Activated effector memory CD4-positive, alpha-beta T cell treated with Interleukin-2 at 50 U/mL for 16 hours (primary cell): Measurements from ENCODE around the gene HPSE2.
"Not testable (repeated sequence)": the region's sequence is repeated elsewhere in the genome, so short reads cannot be mapped to it uniquely, and the experiment has no call there.

Experiments
- DNase-seq: peaks from one replicate; pipeline ENCODE4 v3.0.0-alpha.2; 2020

HPSE2 gene

DNA sequence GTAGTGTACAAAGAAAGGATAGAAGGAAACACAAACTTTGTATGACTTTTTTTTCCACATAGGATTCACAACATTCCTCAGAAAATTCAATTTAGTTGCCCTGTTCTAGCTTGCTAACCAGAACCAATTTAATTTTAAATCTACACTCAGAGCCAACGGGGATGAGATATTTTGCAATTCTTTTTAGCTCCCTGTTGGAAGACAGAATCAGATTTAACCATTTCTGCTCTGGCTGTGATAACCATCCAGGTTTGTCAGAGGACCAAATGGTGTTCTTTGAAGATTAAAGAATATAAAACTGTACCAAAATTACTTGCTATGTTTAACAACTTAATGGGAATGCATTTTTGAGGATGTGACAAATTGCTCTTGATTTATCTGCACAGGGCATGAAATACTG lies 319.7 kb downstream of the HPSE2 start:
- no peak for DNase-seq

DNA sequence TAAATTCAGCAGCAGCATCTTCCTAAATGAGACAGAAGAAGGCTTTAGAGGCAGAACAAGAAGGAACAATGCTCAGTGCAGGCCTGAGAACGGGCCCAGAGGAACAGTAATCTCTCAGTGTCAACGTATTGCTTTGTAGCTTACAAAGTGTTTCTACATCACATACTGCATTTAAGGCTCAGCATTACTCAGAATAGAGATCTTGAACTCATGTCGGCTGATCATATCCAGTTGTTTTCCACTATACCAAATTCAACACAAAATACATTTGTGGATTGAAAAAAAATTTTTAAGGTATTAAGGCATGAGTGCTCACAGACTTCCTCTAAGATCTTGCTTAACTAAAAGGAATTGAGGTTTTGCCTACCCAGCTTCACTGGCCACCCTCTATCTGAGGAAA lies 325.1 kb downstream of the HPSE2 start:
- DNase-seq, result no peak

DNA sequence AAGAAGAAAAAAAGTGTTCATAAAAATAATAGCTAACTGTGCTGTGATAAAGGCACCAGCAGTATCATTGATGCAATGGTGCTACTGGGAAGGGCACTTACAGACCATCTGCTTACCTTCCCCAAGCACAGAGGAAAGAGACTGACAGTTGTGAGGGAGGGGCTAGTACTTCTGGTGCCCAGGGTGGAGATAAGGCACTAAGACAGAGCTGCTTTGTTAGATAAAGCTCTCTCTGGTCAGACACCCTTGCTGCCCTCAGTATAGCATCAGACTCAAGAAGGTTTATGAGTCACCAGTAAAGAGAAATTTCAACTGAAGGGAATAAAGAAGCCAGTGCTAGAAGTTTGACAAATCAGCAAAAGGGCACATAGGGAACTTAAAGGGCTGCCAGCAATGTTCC lies 325.6 kb downstream of the HPSE2 start:
- DNase-seq, result no peak

DNA sequence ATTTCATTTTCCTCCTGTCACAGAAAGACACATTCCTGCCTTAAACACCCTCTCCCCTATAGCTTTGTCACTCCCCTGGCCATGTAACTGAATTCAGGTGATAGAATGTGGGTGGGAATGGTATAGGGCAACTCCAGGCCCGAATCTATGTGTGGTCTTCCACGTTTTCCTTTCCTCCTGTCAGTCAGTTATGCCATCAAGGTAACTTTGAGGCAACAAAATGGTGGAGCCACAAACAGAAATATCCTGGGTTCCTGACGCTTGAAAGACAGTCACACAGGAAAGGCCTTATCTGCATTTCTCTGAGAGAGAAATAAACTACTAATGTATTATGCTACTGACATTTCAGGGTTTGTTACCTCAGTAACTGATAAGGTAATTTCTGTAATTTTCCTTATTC lies 326.8 kb downstream of the HPSE2 start:
- no peak for DNase-seq

DNA sequence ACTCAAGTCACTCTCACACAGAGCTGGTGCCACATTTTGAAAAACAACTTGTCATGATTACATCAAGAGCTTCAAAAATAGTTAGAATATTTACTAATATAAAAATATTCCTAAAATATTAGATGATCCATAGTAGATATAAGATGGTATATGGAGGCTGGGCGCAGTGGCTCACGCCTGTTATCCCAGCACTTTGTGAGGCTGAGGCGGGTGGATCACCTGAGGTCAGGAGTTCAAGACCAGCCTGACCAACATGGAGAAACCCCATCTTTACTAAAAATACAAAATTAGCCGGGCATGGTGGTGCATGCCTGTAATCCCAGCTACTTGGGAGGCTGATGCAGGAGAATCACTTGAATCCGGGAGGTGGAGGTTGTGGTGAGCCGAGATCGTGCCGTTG lies 327.4 kb downstream of the HPSE2 start:
- not testable (repeated sequence) for DNase-seq

DNA sequence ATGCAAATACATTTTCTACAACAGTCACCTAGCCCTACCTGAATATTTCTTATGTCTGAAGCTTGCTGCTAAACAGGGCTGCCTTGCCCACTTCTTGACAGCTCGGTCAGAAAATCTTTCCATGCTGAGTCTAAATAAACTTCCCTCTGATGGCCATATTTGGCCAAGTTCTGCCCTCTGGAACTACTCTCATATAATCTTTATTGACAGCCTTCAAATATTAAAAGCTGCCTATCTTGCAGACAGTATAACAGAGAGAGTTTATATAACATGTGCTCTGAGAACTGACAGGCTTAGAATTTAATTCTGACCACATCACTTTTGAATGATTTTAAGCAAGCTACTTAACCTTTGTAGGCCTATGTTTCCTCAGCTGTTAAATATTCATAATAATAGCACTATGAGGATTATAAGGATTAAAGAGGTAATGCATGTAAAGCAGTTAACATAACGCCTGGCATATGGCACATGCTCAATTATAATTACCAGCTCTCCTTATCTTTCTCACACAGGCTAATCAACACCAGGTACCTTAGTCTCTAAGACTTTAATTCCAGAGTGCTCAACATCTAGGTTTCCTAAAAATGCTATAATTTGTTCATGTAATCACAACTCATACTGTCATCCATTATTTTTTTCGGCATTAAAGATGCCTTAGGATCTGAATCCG lies 334.1 kb downstream of the HPSE2 start:
- no peak for DNase-seq

DNA sequence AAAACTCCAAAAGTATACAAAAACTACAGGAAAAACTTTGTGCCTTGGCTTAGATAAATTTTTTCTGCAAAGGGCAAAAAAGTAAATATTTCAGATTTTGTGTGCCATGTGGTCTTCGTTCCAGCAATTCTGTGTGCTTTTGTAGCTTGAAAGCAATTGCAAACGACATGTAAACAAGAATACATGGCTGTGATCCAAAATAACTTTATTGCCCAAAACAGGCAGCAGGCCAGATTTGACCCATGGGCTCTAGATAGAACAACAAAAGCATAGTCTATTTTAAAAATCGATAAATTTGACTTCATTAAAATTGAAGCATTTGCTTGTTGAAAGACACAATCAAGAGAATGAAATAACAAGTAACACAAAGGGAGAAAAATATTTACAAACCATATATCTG lies 336.6 kb downstream of the HPSE2 start:
- no peak for DNase-seq

DNA sequence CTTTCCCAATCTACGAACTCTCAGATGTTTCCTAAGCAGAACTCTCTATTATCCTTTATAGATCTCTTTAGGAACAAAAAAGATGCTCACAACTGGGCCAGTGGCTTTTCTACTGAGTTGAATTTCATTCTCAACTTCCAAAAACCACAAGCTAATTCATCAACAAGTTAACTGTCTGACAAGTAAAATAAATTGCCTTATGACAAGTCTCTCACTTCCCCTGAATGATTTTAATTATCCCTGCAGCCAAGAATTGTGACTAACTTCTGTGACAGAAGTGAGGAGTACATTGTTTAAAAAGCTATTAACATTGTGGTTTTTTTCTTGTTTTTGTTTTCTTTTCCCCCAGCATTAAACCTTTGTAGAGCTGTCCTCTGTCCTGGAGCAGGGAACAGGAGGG lies 343.1 kb downstream of the HPSE2 start:
- DNase-seq, result no peak

DNA sequence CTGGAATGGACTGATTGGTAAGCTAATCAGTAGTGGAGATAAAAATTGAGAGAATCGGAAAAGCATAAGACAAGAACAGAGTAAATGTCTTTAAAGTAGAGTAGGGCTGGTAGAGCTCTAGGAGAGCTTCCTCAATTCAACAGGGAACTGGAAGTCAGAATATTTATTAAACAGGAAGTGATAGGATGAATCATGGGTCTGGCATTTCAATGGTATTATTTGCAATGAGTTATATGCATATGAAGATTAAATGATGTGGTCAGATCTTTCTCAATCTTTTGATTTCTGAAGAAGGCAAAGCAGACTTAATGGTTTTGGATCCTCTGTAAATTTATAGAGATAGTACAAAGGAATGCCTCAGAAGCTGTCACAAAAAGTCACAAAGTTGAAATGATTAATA lies 349.0 kb downstream of the HPSE2 start:
- DNase-seq, result no peak

DNA sequence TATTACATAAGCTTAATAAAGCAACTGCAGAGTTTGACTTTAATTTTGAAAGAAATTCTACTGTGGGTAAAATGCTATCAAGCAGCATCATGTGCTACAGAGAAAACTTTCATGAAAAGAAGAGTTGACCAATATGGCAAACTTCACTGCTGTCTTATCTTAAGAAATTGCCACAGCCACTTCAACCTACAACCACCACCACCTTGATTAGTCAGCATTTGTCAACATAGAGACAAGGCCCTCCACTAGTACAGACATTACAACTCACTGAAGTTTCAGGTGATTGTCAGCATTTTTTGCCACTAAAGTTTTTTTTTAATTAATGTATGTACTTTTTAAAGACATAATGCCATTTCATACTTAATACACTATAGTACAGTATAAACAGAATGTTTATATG lies 350.3 kb downstream of the HPSE2 start:
- DNase-seq, result no peak

DNA sequence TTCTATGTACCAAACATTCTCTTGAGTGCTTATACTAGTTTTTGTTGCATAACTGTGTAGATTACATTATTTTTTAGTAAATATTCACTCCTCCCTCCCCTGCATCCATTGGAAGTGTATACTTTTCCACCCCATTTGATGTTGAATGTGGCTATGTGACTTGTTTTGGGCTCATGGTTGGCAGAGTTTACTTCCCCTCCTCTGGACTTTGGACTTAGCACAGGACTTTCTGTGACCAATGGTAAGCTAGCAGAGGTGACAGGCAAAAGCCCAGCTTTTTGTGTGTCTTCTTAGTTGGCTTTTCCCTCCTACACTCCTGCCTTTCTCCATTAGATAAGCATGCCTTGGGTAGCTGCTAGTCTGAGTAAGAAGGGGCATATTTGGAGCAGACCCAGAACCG lies 353.9 kb downstream of the HPSE2 start:
- no peak for DNase-seq

DNA sequence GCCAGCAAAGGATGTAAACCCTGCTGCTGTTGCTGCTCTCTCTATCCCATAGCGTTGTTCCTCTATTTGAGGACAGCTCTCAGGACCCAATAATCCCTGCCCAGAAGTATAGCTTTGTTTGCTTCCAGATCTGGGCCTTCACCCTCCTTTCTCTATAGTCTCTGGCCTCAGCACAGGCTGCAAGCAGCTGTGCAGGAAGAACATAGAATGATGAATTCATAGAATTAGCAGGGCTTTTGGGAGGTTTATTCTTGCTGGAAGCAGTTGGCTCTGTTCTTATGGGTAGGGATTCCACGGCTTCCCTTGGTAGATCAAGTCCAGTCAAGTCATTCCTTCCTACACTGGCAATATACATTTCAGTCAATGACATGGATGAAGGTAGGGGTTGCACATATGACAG lies 354.7 kb downstream of the HPSE2 start:
- no peak for DNase-seq

DNA sequence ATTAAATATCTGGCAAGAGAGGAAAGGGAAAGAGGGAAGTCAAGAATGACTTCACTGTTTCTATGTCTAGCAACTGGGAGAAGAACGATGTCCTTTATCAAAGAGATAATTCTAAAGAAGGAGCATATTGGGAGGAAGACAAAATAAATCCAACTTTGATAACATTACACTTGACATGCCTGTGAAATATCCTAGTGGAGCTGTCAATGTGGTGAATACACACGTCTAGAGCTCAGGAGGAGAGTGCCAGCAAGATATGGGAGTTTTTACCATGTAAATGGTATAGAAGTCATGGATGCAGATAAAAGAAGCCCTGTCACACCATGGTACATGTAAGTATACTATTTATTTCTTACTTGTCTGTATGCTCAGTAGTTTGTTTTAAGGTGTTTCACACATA lies 356.7 kb downstream of the HPSE2 start:
- no peak for DNase-seq

DNA sequence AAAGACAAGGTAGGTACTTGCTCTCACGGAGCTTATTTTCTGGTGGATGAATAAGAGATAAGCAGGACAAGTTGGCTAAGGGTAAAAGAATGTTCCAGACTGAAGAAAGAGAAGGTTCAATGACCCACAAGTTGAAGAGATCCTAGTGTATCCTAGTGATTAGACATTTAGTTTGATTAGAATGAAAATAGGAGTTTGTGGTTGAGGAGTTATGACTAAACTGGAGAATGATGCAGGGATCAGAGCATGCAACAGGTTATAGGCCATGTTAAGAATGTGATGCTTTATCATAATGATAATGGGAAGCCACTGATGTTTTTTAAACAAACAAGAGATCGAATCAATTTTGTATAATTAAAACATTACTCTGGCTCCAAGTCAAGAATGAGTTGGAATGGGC lies 357.2 kb downstream of the HPSE2 start:
- DNase-seq, result no peak

DNA sequence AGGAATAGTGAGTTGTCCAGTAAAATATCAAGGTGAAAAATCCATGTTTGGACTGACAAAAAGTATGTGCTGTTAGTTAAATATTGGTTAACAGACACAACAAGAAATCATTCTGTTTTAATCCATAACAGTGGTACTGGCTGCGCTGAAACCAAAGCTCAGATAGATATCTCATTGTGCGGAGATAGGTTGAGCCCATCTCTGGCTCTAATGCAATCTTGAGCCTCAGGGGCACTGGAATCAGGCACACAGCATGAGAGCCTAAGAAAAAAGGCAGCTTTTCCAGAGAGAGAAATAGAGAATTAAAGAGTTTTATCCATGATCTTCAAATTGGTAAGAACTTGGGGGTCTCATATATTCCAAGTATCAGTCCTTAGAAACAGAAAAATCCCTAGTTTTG lies 373.7 kb downstream of the HPSE2 start:
- DNase-seq, result no peak

DNA sequence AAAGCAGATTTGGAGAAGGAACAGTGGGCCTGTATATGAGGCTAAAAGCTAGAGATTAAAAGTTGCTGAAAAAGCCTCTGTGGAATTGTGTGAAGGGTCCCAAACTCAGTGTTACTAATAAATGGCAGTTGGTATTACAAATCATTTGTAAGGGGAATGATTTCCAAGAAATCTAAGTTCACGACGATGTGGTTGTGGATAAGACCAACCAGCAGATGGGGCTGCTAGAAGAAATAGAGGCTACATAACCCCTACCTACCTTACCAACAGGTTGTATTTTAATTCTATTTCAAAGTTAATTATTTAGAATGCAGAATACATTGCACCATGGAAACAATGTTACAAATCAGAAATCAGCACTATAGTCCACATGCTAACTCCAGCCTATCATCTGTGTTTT lies 377.1 kb downstream of the HPSE2 start:
- no peak for DNase-seq

DNA sequence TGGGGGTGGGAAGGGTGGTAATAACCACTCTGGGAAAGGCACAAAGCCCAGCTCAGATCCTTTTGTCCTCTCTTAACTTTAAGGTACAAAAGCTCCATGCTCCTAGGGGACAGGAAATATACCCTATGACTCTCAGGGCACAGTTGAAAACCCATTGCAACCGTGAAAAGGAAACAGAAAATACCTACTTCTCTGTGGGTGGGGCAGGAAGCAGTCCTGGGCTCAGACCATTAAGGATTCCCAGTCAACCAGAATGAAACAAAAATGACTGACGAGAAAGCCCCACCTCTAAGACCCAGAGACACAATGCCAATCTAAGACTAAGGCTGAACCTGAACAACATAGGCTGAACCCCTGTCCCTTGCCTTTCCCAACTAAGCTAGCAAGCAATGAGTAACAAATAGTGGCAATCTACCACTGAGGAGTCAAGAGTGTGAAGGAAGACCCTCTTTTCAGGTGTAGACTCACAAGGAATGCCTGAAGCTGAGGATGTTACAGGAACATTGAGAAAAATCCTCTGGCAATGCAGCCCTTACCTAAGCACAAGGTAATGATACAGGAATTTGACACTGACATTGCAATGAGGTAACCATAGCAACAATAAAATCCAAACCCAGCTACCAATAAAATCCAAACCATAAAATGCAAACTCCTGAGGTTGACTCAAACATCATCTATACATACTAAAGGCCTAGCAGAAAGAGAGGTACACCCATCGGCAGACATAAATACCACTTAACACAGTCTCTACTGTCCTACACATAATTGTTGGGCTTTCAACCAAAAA lies 380.1 kb downstream of the HPSE2 start:
- no peak for DNase-seq

DNA sequence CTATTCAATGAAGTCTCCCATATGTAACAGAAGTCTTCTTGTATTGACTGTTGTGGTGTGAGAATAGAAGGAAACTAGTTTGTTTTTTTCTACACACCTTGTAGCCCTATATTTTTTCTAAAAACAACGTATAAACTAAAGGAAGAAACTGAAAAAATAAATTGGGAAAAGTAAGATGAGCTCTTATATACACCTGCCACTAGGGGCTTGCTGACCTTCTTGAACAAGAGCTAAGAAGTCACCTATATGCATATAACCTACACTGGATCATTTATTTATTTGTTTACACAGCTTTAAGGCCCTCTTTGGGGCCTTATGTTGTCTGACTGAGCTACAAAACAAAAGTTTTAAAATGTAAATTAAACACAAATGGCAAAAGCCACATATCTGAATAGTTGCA lies 383.0 kb downstream of the HPSE2 start:
- no peak for DNase-seq

DNA sequence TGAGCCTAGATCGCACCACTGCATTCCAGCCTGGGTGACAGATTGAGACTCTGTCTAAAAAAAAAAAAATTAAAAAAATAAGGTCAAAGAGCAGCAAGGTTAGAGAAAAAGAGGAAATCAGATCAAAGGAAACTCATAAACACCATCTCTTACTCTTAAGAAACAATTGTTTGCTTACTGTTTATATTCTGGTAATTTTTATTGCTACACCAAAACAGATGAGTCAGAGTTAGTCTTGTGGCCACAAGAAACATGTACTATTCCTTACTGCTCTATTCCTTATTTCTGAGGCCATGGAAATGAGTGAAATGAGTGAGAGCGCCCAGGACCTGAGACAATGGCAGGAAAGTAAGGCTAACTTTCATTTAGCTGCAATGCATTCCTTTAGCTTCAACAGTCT lies 387.3 kb downstream of the HPSE2 start:
- DNase-seq, result no peak

DNA sequence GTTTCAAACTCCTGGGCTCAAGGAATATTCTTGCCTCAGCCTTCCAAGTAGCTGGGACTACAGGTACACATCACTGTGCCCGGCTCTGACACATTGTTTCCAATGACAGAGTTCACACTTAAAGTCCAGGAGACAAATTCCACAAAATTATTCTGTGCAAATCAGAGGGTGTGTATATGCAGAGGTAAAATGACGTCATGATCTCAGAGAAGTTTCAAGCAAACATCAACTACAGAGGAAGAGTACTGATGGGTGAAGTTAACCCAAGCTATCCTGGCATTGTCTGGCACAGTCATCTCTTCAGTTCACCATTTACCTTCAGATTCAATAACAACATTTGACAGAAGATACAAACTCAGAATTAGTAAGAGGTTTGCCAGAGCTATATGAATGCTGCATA lies 388.9 kb downstream of the HPSE2 start:
- DNase-seq, result no peak

DNA sequence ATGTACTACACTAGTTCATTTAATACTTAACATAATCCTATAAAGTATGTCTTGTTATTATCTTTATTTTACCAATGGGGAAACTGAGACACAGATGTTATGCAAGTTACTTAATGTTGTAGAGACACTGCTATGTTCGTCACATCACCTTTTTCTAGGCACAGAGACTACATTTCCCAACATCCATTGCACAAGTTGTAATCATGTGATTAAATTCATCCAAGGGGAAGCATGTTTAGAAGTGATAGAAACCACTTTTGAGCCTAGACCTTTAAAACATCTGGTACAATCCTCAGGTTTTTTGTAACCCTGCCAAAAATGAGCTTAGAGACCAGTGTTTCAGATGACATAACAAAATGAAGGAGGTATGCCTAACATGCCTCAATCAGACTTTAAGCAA lies 402.1 kb downstream of the HPSE2 start:
- DNase-seq, result no peak

DNA sequence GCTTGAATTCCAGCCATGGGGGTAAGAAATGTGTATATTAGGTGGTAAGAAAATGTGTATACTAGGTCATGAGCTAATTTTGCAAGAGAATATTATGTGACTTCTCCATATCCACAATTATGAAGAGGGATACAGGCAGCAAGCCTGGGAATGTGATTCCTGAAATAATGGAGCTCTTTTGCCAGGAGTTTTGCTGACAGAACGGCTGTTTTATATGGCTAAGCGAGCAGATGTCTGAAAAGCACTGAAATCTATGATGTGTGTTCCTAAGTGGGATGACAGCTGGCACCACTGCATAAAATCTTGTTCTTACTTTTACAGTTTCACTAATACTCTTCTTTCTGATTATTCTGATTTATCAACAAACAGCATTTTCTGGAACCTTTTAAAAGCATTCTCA lies 402.9 kb downstream of the HPSE2 start:
- no peak for DNase-seq

DNA sequence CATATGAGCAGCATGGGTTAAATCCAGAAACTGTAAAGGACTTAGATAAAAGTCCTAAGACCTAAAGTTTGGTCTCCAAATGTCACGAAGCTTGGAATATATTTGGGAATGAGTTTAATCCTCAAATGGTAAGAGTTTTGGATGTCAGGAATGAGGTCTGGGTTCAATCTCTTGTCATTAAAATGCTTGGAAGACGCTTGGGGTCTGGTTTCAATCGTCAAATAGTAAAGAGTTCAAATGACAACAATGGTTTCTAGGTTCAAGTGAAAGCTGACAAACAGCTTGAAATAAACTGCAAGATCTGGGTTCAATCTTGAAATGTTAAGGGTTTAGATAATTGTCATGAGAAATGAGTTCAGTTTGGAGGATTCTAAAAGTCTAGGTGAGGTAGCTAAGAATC lies 403.5 kb downstream of the HPSE2 start:
- no peak for DNase-seq

DNA sequence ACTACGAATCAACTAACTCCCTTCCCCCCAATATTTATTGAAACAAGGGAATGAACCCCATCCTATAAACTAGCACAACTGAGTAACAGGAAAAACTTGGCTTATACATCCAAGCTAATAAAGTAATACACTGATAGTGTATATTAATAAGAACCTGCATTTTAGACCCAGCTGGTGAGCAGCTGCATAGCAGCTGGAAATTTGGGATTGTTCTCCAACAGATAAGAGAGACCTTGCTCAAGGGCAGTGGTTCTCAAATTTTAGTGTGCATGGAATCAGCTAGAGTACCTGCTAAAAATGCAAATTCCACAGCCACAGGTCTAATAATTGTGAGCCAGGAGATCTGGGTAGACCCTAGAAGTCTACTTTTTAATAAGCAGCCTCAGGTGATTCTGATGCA lies 404.3 kb downstream of the HPSE2 start:
- no peak for DNase-seq

DNA sequence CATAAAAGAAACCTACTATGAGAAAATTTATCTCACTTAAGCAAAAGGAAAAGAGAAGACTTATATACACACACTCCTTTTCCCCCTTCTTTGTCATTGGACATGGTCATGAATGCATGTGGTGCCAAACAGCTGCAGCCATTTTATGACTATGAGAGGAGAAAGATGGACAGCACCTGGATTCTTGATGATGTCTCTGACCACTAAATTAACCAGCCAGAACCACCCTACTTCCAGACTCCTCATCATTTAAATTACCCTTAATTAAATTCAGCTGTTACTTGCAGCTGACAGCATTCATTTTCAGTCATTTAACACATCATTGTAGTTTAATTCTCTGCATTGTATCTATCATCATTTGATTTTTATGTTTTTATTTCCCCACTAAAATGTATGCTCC lies 409.9 kb downstream of the HPSE2 start:
- no peak for DNase-seq
